ENCODE results near the gene MRPL14. TPM values are rescaled to one million over a fixed set of nuclear protein-coding genes. Genes with fewer than 3 reads are reported as not detected.

The MRPL14 gene
- total and polyA plus RNA-seq, 2 experiments from 2014 or later, result 62.6 to 191 TPM

DNA sequence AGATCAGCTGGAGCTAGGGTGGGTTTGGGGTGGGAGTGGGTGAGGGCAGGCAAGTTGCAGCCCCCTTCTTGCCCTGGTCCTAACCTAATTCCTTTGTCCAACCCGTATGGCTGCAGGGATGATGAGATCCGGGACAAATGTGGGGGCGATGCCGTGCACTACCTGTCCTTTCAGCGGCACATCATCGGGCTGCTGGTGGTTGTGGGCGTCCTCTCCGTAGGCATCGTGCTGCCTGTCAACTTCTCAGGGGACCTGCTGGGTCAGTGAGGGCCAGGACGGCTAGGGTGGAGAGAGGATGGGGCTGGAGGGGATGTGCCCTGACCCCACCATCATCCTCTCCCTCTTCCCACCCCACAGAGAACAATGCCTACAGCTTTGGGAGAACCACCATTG is 12.1 kb upstream of the MRPL14 start:
- Histone ChIP-seq H4K20me1 (replicated peaks; ENCODE audit: insufficient read depth) (no peaks in the 10 kb centered on the region; the same call in 1 of the 2 replicates), H3K27ac (ENCODE audit: low read depth) (no peak overlapping the region), H3K79me2 (replicated peaks; ENCODE audit: insufficient read depth) (no peaks in the 10 kb centered on the region), H3K9me2 (ENCODE audit: insufficient read depth) (no peaks in the 10 kb centered on the region), H3K4me1 (ENCODE audit: insufficient read depth) (no peaks in the 10 kb centered on the region; the same call in 1 of the 2 replicates), H3K27me3 (ENCODE audit: insufficient read depth) (no peaks in the 10 kb centered on the region), H2AFZ (no peak overlapping the region), H3K4me2 (no peak overlapping the region), H3K4me3 (no peak overlapping the region), H3K36me3 (ENCODE audit: insufficient read depth) (no peaks in the 10 kb centered on the region; the same call in 1 of the 2 replicates), H3F3A (replicated peaks; ENCODE audit: low read depth) (no peaks in the 10 kb centered on the region)
- no peak overlapping the region for H3K4me3 Mint-ChIP-seq
- DNase-seq (ENCODE audit: low spot score) (no peak), ATAC-seq (no peak)
- peaks cover 50% of the 10 kb centered on the region for H3K36me3 Mint-ChIP-seq (ENCODE audit: low read depth)
- H3K27ac Mint-ChIP-seq, result no peak overlapping the region
- no peaks in the 10 kb centered on the region for H3K9me3 Mint-ChIP-seq
- TF ChIP-seq STAT1 (IDR thresholded peaks at IDR 0.05; ENCODE audit: unreplicated experiment) (no peak), NANOG (IDR thresholded peaks at IDR 0.05; ENCODE audit: borderline replicate concordance) (no peak), ZNF114 (CRISPR knock-in tag; IDR thresholded peaks at IDR 0.05) (no peak), POLR2AphosphoS5 (IDR thresholded peaks at IDR 0.05; ENCODE audit: low read depth) (no peak)
- TF ChIP-seq, protein P1, sequence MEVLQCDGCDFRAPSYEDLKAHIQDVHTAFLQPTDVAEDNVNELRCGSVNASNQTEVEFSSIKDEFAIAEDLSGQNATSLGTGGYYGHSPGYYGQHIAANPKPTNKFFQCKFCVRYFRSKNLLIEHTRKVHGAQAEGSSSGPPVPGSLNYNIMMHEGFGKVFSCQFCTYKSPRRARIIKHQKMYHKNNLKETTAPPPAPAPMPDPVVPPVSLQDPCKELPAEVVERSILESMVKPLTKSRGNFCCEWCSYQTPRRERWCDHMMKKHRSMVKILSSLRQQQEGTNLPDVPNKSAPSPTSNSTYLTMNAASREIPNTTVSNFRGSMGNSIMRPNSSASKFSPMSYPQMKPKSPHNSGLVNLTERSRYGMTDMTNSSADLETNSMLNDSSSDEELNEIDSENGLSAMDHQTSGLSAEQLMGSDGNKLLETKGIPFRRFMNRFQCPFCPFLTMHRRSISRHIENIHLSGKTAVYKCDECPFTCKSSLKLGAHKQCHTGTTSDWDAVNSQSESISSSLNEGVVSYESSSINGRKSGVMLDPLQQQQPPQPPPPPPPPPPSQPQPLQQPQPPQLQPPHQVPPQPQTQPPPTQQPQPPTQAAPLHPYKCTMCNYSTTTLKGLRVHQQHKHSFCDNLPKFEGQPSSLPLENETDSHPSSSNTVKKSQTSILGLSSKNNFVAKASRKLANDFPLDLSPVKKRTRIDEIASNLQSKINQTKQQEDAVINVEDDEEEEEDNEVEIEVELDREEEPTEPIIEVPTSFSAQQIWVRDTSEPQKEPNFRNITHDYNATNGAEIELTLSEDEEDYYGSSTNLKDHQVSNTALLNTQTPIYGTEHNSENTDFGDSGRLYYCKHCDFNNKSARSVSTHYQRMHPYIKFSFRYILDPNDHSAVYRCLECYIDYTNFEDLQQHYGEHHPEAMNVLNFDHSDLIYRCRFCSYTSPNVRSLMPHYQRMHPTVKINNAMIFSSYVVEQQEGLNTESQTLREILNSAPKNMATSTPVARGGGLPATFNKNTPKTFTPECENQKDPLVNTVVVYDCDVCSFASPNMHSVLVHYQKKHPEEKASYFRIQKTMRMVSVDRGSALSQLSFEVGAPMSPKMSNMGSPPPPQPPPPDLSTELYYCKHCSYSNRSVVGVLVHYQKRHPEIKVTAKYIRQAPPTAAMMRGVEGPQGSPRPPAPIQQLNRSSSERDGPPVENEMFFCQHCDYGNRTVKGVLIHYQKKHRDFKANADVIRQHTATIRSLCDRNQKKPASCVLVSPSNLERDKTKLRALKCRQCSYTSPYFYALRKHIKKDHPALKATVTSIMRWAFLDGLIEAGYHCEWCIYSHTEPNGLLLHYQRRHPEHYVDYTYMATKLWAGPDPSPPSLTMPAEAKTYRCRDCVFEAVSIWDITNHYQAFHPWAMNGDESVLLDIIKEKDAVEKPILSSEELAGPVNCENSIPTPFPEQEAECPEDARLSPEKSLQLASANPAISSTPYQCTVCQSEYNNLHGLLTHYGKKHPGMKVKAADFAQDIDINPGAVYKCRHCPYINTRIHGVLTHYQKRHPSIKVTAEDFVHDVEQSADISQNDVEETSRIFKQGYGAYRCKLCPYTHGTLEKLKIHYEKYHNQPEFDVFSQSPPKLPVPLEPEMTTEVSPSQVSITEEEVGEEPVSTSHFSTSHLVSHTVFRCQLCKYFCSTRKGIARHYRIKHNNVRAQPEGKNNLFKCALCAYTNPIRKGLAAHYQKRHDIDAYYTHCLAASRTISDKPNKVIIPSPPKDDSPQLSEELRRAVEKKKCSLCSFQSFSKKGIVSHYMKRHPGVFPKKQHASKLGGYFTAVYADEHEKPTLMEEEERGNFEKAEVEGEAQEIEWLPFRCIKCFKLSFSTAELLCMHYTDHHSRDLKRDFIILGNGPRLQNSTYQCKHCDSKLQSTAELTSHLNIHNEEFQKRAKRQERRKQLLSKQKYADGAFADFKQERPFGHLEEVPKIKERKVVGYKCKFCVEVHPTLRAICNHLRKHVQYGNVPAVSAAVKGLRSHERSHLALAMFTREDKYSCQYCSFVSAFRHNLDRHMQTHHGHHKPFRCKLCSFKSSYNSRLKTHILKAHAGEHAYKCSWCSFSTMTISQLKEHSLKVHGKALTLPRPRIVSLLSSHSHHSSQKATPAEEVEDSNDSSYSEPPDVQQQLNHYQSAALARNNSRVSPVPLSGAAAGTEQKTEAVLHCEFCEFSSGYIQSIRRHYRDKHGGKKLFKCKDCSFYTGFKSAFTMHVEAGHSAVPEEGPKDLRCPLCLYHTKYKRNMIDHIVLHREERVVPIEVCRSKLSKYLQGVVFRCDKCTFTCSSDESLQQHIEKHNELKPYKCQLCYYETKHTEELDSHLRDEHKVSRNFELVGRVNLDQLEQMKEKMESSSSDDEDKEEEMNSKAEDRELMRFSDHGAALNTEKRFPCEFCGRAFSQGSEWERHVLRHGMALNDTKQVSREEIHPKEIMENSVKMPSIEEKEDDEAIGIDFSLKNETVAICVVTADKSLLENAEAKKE (CRISPR knock-in tag; IDR thresholded peaks at IDR 0.05), result no peak
- peaks cover 17% of the 10 kb centered on the region for H3K27me3 Mint-ChIP-seq (ENCODE audit: insufficient read depth, low read depth, poor library complexity)
- peaks cover 24% of the 10 kb centered on the region for H3K4me1 Mint-ChIP-seq

DNA sequence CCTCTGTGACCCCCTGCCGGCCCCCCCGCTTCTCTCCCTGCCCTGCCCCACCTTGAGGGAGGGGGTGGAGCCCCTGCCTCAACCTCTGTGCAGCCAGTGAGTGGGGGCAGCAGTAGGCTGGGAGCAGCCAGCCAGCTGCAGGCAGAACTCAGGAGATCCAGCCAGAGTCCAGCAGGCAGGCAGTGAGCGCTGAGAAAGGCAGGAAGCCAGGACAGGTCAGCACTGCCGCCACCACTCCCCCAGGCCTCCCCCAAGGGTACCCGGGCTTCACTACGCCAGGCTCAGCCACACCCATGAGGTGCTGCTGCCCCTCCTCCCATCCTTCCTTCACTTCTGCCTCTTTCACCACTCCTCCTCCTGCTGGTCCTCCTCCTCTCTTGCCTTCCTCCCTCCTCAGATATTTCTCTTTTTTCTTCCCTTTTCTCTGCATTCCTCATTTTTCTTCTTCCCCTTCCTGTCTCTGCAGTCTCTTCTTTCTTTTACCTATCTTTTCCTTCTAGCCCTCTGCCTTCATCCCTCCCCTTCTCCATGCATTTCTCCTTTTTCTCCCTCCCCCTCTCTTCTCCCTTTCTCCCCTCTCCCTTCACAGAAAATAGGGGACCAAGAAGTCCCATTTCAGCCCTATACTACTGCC is 11.6 kb upstream of the MRPL14 start:
- H2AFZ ChIP-seq, result no peak overlapping the region
- H3K4me1 ChIP-seq (ENCODE audit: insufficient read depth), result peaks cover 4% of the 10 kb centered on the region
- no peak overlapping the region for H3K4me3 ChIP-seq
- H3K9me3 Mint-ChIP-seq, result no peaks in the 10 kb centered on the region
- H3K27ac Mint-ChIP-seq, result peak overlapping the region; percentile 75; the same call in 1 of the 2 replicates
- no peaks in the 10 kb centered on the region; the same call in 1 of the 2 replicates for H3K36me3 ChIP-seq (ENCODE audit: insufficient read depth)
- H3K36me3 Mint-ChIP-seq (ENCODE audit: low read depth), result peaks cover 45% of the 10 kb centered on the region
- H3K4me3 Mint-ChIP-seq, result peak overlapping the region; percentile 48; the same call in 1 of the 3 replicates
- H3K79me2 ChIP-seq (replicated peaks; ENCODE audit: insufficient read depth), result no peaks in the 10 kb centered on the region
- no peaks in the 10 kb centered on the region for H3K9me2 ChIP-seq (ENCODE audit: insufficient read depth)
- 0 out of 2 replicates have a peak overlapping the region, but pooled peaks have one; percentile 32 for H3K4me2 ChIP-seq
- peaks cover 27% of the 10 kb centered on the region for H3K4me1 Mint-ChIP-seq
- ATAC-seq (peak; percentile 64), DNase-seq (ENCODE audit: low spot score) (peak; percentile 34)
- H3K27ac ChIP-seq (ENCODE audit: low read depth), result no peak overlapping the region
- H4K20me1 ChIP-seq (replicated peaks; ENCODE audit: insufficient read depth), result no peaks in the 10 kb centered on the region; the same call in 1 of the 2 replicates
- peaks cover 20% of the 10 kb centered on the region for H3K27me3 Mint-ChIP-seq (ENCODE audit: insufficient read depth, low read depth, poor library complexity)
- no peaks in the 10 kb centered on the region for H3K27me3 ChIP-seq (ENCODE audit: insufficient read depth)
- no peaks in the 10 kb centered on the region for H3F3A ChIP-seq (replicated peaks; ENCODE audit: low read depth)
- no peak for TF ChIP-seq STAT1 (IDR thresholded peaks at IDR 0.05; ENCODE audit: unreplicated experiment)
- TF ChIP-seq, protein P2, sequence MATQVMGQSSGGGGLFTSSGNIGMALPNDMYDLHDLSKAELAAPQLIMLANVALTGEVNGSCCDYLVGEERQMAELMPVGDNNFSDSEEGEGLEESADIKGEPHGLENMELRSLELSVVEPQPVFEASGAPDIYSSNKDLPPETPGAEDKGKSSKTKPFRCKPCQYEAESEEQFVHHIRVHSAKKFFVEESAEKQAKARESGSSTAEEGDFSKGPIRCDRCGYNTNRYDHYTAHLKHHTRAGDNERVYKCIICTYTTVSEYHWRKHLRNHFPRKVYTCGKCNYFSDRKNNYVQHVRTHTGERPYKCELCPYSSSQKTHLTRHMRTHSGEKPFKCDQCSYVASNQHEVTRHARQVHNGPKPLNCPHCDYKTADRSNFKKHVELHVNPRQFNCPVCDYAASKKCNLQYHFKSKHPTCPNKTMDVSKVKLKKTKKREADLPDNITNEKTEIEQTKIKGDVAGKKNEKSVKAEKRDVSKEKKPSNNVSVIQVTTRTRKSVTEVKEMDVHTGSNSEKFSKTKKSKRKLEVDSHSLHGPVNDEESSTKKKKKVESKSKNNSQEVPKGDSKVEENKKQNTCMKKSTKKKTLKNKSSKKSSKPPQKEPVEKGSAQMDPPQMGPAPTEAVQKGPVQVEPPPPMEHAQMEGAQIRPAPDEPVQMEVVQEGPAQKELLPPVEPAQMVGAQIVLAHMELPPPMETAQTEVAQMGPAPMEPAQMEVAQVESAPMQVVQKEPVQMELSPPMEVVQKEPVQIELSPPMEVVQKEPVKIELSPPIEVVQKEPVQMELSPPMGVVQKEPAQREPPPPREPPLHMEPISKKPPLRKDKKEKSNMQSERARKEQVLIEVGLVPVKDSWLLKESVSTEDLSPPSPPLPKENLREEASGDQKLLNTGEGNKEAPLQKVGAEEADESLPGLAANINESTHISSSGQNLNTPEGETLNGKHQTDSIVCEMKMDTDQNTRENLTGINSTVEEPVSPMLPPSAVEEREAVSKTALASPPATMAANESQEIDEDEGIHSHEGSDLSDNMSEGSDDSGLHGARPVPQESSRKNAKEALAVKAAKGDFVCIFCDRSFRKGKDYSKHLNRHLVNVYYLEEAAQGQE (IDR thresholded peaks at IDR 0.05; ENCODE audit: unreplicated experiment), result no peak
- no peak for TF ChIP-seq ZNF331 (CRISPR knock-in tag; IDR thresholded peaks at IDR 0.05; ENCODE audit: low read depth)
- TF ChIP-seq ZNF114 (CRISPR knock-in tag; IDR thresholded peaks at IDR 0.05), result no peak
- TF ChIP-seq, protein P3, sequence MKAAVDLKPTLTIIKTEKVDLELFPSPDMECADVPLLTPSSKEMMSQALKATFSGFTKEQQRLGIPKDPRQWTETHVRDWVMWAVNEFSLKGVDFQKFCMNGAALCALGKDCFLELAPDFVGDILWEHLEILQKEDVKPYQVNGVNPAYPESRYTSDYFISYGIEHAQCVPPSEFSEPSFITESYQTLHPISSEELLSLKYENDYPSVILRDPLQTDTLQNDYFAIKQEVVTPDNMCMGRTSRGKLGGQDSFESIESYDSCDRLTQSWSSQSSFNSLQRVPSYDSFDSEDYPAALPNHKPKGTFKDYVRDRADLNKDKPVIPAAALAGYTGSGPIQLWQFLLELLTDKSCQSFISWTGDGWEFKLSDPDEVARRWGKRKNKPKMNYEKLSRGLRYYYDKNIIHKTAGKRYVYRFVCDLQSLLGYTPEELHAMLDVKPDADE (IDR thresholded peaks at IDR 0.05), result no peak
- TF ChIP-seq POLR2AphosphoS5 (IDR thresholded peaks at IDR 0.05; ENCODE audit: low read depth), result no peak
- no peak for TF ChIP-seq CREB1 (CRISPR knock-in tag; IDR thresholded peaks at IDR 0.05; ENCODE audit: low read depth)
- TF ChIP-seq JUNB (IDR thresholded peaks at IDR 0.05; ENCODE audit: unreplicated experiment), result no peak

Measured in GM23338 (cell line).